Epithelial cell of proximal tubule (primary cell): ENCODE measurements around the gene ARHGAP42. TPM values are rescaled to one million over a fixed set of nuclear protein-coding genes. Genes with fewer than 3 reads are reported as not detected.

Experiments used
- DNase-seq: peaks from one replicate; pipeline ENCODE4 v3.0.0-alpha.2; 2011; ENCODE audit warnings: low read depth
- H3K4me3 ChIP-seq: 2 replicates; pipeline ENCODE4 v1.5.1; 2011; ENCODE audit warnings: low read depth, mild to moderate bottlenecking, low read length
- CTCF ChIP-seq: conservative IDR thresholded peaks from 2 replicates; pipeline ENCODE4 v1.5.1; 2012; ENCODE audit warnings: low read depth, mild to moderate bottlenecking, low read length
- total RNA-seq: library from RNA; depleted of rRNA; stranded (reverse); fragments of >200 nt; gene quantifications from 2 replicates; pipeline ENCODE4 v1.2.3, GENCODE V29; 2015

The ARHGAP42 gene
- total RNA-seq = 8.0 and 14.4 TPM in 2 replicates

DNA sequence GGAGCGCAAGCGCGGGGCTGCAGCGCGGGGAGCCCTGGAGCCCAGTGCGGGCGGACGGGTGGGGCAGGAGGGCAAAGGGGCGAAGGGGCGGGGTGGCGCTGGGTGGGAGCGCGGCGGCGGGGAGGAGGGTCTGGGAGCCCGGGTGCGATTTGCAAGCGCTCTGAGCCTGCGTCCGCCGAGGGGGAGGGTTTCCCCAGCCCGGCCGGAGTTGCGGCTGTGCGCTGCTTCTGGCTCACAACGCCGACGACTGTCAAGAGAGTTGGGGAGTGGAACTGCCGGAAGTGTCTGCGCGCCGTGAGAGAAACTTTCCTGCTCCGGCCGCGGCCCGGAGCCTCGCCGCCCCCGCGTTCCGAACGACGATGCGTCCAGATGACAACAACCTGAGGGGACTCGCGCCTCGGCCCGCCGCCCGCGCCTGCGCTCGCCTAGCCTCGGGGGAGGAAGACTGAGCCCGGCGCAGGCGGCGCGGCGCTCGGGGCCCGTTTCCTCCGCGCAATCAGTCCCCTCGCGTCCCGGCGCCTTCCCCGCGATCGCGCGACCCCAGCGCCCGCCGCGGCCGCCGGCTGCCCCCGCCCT lies at the start of gene ARHGAP42:
ARHGAP42 (plus strand) TSS at position 235 of the 576 bp plus-strand sequence. CDS start 391 bp downstream, outside the sequence.
- no peak for DNase-seq
- peak within 1 kb of the TSS; percentile 77 for H3K4me3 ChIP-seq
- no peak for TF ChIP-seq CTCF

DNA sequence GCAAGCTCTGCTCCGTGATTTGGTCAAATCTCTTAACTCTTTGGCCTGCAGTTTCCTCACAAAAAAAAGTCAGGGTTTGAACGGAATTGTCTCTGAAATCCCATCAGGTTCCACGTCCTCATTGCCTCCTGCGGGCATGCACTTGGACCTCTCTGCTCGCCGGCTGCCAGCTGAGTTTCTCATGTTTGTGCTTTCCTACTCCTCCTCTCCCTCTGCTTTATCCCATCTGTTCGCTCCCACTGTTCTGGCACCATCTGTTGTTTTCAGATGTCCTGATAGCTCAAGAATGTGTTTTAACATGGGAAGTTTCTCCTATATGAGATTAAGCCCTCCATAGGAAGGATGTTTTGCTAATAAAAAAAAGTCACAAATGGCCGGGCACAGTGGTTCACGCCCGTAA lies 49.4 kb upstream of the ARHGAP42 start:
- no peak for TF ChIP-seq CTCF
- no peak for DNase-seq
- H3K4me3 ChIP-seq = no peak overlapping the region

- no peak for DNase-seq
- no peak for TF ChIP-seq CTCF
- no peak overlapping the region for H3K4me3 ChIP-seq
Measured at GRCh38 chr11:100638648-100639047, 48.4 kb upstream of the ARHGAP42 start.

GRCh38 chr11:100639140-100639539 lies 47.9 kb upstream of the ARHGAP42 start:
- no peak overlapping the region for H3K4me3 ChIP-seq
- peak; percentile 45 for DNase-seq
- no peak for TF ChIP-seq CTCF

- H3K4me3 ChIP-seq = no peak overlapping the region
- no peak for TF ChIP-seq CTCF
- DNase-seq = no peak
Measured at GRCh38 chr11:100640071-100640470, 47.0 kb upstream of the ARHGAP42 start.

GRCh38 chr11:100640646-100641045 lies 46.4 kb upstream of the ARHGAP42 start:
- DNase-seq = no peak
- no peak overlapping the region for H3K4me3 ChIP-seq
- TF ChIP-seq CTCF = no peak

GRCh38 chr11:100641456-100641855 lies 45.6 kb upstream of the ARHGAP42 start:
- no peak overlapping the region for H3K4me3 ChIP-seq
- TF ChIP-seq CTCF = no peak
- DNase-seq = no peak
